Transverse colon (tissue), 4 donors: ENCODE results near the gene PTPRJ. TPM values are rescaled to one million over a fixed set of nuclear protein-coding genes. Genes with fewer than 3 reads are reported as not detected.
A peak's percentile ranks its signal among the peaks of the same experiment; 100 is the strongest.

Experiments used
- DNase-seq: peaks from one replicate; pipeline ENCODE4 v3.0.0-alpha.2; 2019
- H3K27ac ChIP-seq, 4 donors: fragments of 200-600 bp; sonication (generic); 2 replicates each; pipeline ENCODE4 v1.5.1; 2016 to 2018; ENCODE audit warnings: inconsistent platforms in 4 of 4
- H3K27me3 ChIP-seq: fragments of 200-600 bp; sonication (generic); 2 replicates; pipeline ENCODE4 v1.5.1; 2017; ENCODE audit warnings: inconsistent platforms
- H3K36me3 ChIP-seq, 4 donors: fragments of 200-600 bp; sonication (generic); 2 replicates each; pipeline ENCODE4 v1.5.1; 2017 to 2019; ENCODE audit warnings: inconsistent platforms in 4 of 4
- H3K4me1 ChIP-seq, 4 donors: fragments of 200-600 bp; sonication (generic); 2 replicates each; pipeline ENCODE4 v1.5.1; 2017 to 2020; ENCODE audit warnings: inconsistent platforms in 4 of 4
- H3K4me3 ChIP-seq, 4 donors: fragments of 200-600 bp; sonication (generic); 1 replicate in 1 of 4; 2 replicates in 3 of 4; pipeline versions ENCODE4 v1.5.1 to v1.6.1; 2017 to 2019; ENCODE audit warnings: inconsistent platforms in 4 of 4
- H3K9me3 ChIP-seq, 2 donors: fragments of 200-600 bp; sonication (generic); 2 replicates each; pipeline ENCODE4 v1.5.1; 2017 to 2019; ENCODE audit warnings: inconsistent platforms in 2 of 2
- EP300 ChIP-seq: sonication (generic); formaldehyde crosslinking; IDR thresholded peaks from one replicate; pipeline ENCODE4 v1.6.1; 2017; ENCODE audit warnings: antibody characterized with exemption, low read depth
- POLR2A ChIP-seq: fragments of 450-650 bp; IDR thresholded peaks from one replicate; pipeline ENCODE4 v1.6.1; 2016; ENCODE audit warnings: antibody characterized with exemption, mild to moderate bottlenecking, moderate library complexity
- POLR2AphosphoS5 ChIP-seq, 3 donors: sonication (generic); formaldehyde crosslinking; IDR thresholded peaks; one replicate each; pipeline ENCODE4 v1.6.1; 2016; ENCODE audit warnings: antibody characterized with exemption in 3 of 3
- WGBS, 2 donors: methylation state at CpG; one replicate each; pipeline ENCODE4 v1.1.5; 2018; ENCODE audit warnings: low coverage in 1 of 2; 5-methylcytosine and 5-hydroxymethylcytosine counted together
- in situ Hi-C, 4 donors: fragments of 200-750 bp; cut with MboI; loops; one replicate each; pipeline versions ENCODE4 v1.15.0 to v1.15.1; 2017; ENCODE audit warnings: low sequenced_read_pairs in 3 of 4, low pct_ligation_motif_present in 1 of 4, low pct_unique_long_range_greater_than_20kb in 1 of 4
- intact Hi-C: fragments of 100-400 bp; cut with DNase I; formaldehyde crosslinking; loops from one replicate; pipeline ENCODE4 v1.15.1; 2023; ENCODE audit warnings: low total_unique reads
- total RNA-seq, 4 donors: library from RNA; depleted of rRNA; stranded (reverse); fragments of >200 nt; gene quantifications; one replicate each; pipeline ENCODE4 v1.1.0, GENCODE V29; 2016
- TF ChIP-seq, protein P1 (sequence below), 5 experiments: fragments of 200-600 bp in 3 of 5; fragments of 450-650 bp in 2 of 5; sonication (generic) in 3 of 5; IDR thresholded peaks; 1 replicate in 2 of 5; 2 replicates in 3 of 5; pipeline ENCODE4 v1.5.1; 2016 to 2017; ENCODE audit warnings: antibody characterized with exemption in 5 of 5, inconsistent platforms in 3 of 5, mild to moderate bottlenecking in 2 of 5, moderate library complexity in 1 of 5

PTPRJ gene
- total RNA-seq, 4 donors from 2014 or later: 25.3 to 40.8 (median 31.7) TPM

DNA sequence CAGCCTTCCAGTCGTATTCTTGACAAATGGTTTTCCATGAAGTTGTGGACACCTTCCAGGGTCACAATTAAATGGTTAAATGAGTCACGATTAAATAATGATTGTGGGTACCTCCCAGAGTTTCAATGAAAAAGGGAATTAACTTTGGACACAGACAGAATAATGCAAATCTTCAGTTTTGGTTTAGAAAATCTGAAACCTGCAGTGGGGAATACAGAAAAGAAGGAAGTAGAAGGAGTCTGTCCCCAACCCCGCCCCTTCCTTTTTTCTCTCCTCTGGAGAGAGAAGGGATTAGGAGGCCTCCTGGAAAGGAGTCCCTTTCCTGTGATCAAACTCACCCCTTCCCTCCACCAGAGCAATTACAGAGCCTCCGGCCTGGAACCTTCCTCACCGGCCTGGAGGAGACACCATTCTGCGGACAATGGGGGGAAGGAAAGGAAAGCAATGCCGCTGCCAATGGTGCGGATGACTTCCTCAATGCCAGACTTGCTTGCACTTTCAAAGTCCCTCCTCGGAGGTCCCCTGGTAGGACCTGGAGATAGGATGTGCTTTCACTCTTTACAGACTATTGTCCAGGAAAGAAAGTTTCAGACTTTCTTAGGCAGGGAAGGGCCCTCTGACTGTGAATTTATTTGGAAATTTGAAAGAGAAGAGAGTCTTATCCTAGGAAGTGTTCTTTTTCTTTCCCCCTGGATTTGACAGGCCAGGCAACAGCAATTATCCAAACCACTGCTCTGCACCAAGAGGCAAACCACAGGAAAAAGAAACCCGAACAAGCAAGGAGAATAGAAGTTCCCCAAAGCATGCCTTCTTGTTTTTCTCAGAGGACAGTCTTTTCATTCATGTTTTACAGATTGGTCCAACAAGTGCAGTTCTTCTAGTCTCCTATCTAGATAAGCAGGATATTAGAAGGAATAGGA is 86.8 kb downstream of the PTPRJ start:
- WGBS, 2 donors: 78 to 79% methylated on average over 4 to 10 of the region's 10 CpGs
- H3K36me3 ChIP-seq: no peaks in the 10 kb centered on the region
- H3K4me3 ChIP-seq: no peak overlapping the region
- no peak for DNase-seq
- intact Hi-C loops (no loop called here), in situ Hi-C loops (no loop called here)
- TF ChIP-seq, protein P1, sequence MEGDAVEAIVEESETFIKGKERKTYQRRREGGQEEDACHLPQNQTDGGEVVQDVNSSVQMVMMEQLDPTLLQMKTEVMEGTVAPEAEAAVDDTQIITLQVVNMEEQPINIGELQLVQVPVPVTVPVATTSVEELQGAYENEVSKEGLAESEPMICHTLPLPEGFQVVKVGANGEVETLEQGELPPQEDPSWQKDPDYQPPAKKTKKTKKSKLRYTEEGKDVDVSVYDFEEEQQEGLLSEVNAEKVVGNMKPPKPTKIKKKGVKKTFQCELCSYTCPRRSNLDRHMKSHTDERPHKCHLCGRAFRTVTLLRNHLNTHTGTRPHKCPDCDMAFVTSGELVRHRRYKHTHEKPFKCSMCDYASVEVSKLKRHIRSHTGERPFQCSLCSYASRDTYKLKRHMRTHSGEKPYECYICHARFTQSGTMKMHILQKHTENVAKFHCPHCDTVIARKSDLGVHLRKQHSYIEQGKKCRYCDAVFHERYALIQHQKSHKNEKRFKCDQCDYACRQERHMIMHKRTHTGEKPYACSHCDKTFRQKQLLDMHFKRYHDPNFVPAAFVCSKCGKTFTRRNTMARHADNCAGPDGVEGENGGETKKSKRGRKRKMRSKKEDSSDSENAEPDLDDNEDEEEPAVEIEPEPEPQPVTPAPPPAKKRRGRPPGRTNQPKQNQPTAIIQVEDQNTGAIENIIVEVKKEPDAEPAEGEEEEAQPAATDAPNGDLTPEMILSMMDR (IDR thresholded peaks at IDR 0.05): no peak
- TF ChIP-seq POLR2A (no peak), POLR2AphosphoS5 (IDR thresholded peaks at IDR 0.05) (no peak), EP300 (no peak)
- peaks cover 6 to 29% (median 9%) of the 10 kb centered on the region in 4 donors for H3K4me1 ChIP-seq
- peak overlapping the region in 2 of 4 donors; percentile 12 to 33 for H3K27ac ChIP-seq
- no peaks in the 10 kb centered on the region for H3K9me3 ChIP-seq
- no peaks in the 10 kb centered on the region for H3K27me3 ChIP-seq

DNA sequence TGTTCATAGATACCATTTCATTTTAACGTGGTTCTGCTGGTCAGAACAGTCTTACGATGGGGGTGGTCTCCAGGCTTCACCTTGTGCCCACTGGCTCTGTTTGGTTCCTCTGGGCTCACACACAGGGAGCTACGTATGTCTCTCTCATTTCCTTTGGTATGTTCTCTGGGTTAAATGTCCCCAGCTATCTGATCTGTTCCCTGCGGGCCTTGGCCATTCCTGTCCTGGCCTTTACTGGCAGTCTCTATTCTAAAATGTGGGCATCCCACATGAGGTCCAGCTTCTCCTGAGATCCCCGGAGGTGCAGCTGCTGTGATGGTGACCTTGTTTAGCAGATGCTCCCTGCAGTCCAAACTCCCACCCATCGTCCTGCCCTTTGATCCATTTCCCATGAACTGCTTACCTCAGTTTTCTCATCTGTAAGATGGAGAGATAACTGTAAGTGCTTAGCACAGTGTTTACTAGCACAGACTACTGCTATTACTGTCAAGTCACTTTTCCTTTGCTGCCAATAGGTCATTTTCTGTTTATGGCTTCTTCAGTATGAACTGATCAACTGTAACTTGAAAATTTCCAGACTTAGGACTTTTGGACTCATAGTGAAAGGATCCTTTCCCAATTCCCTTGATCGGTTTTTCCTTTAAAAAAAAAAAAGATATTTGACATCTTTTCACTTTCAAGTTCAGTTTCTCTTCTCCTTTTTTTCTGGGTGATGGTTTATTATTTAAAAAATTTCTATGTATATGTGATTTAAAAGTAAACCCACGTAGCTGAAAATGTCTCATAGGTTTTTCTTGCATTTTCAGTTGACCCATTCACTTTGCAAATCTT is 92.9 kb downstream of the PTPRJ start:
- intact Hi-C loops: no loop called here
- TF ChIP-seq EP300 (no peak), POLR2AphosphoS5 (IDR thresholded peaks at IDR 0.05) (no peak), POLR2A (no peak)
- TF ChIP-seq, protein P1 (IDR thresholded peaks at IDR 0.05): no peak
- in situ Hi-C loops: no loop called here

DNA sequence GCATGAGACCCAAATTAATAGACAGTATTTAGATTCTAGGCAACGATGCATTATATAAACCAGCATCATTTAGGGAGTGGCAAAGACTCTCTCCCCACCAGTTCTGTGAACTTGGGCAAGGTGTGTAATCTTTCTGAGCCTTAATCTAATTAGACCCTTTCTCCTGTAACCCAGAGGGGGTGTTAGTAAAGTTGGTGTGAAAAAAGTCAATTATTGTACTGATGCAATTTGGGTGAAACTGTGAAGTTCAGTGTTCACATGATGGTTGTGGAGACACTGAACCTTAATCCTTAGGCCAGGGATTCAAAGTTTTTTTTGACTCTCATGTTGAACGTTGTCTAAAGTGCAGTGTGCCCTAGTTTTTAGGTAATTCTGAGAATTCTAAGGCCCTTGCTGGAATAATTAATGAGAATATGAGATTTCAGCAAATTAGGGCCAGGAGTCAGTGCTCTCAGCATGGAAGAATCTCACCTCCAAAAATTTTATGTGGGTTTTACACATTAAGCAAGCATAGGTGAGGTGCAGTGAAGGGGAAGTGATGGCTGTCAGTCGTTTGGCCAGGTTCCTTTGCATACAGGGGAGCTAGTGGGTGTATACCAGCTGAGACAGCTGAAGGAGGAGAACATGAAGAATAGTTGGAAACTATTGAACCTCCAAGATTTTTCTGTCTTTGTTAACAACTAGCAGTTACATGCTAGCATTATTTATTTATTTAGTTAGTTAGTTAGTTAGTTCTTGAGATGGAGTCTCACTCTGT is 94.2 kb downstream of the PTPRJ start:
- Histone ChIP-seq H3K4me1 (no peaks in the 10 kb centered on the region), H3K27ac (no peak overlapping the region), H3K36me3 (no peaks in the 10 kb centered on the region), H3K4me3 (no peak overlapping the region), H3K9me3 (no peaks in the 10 kb centered on the region), H3K27me3 (no peaks in the 10 kb centered on the region)
- in situ Hi-C loops (no loop called here), intact Hi-C loops (no loop called here)
- TF ChIP-seq POLR2AphosphoS5 (IDR thresholded peaks at IDR 0.05) (no peak), EP300 (no peak), POLR2A (no peak)
- TF ChIP-seq, protein P1 (IDR thresholded peaks at IDR 0.05): no peak
- no peak for DNase-seq
- 74 to 87% methylated on average over 3 of the region's 3 CpGs for WGBS, 2 donors

More for the DNA sequence above, 92.9 kb downstream of the PTPRJ start:
- Histone ChIP-seq H3K27me3 (no peaks in the 10 kb centered on the region), H3K4me1 (no peaks in the 10 kb centered on the region), H3K36me3 (no peaks in the 10 kb centered on the region), H3K9me3 (no peaks in the 10 kb centered on the region), H3K4me3 (no peak overlapping the region), H3K27ac (no peak overlapping the region)
- DNase-seq: no peak
- 71 to 79% methylated on average over 3 to 8 of the region's 8 CpGs for WGBS, 2 donors
